Stimulated activated CD8-positive, alpha-beta memory T cell treated with anti-CD3 and anti-CD28 coated beads, Interleukin-4, amount 100 ng/mL, for 4 hours (primary cell): Measurements from ENCODE around the gene CTDSP2.
"Not testable (repeated sequence)": the region's sequence is repeated elsewhere in the genome, so short reads cannot be mapped to it uniquely, and the experiment has no call there.

Experiments
- DNase-seq, 2 donors: peaks; one replicate each; pipeline ENCODE4 v3.0.0-alpha.2; 2020; ENCODE audit warnings: low read depth in 2 of 2, low spot score in 1 of 2

The CTDSP2 gene

DNA sequence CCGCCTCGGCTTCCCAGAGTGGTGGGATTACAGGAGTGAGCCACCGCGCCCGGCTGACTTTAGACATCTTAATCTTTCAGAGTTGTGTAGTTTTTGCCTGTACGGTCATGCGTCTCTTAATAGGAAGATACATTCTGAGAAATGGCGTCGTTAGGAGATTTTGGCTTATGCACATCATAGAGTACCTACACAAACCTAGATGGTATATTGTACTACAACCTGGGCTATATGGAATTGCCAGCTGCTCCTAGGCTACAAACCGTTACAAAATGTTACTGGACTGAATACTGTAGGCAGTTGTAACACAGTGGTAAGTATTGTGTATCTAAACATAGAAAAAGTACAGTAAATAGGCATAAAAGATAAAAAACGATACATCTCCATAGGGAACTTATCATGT lies 62.7 kb downstream of the CTDSP2 start:
- DNase-seq = no peak

DNA sequence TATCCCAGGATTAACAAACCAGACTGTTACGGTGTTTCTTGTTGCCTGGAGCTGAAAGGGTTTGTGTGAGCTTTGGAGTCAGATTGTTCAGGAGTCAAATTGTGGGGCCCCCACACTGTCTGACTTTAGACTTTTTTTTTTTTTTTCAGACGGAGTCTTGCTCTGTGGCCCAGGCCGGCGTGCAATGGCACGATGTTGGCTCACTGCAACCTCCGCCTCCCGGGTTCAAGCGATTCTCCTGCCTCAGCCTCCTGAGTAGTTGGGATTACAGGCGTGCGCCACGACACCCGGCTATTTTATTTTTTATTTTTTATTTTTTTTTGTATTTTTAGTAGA lies 63.1 kb downstream of the CTDSP2 start:
- DNase-seq = no peak

DNA sequence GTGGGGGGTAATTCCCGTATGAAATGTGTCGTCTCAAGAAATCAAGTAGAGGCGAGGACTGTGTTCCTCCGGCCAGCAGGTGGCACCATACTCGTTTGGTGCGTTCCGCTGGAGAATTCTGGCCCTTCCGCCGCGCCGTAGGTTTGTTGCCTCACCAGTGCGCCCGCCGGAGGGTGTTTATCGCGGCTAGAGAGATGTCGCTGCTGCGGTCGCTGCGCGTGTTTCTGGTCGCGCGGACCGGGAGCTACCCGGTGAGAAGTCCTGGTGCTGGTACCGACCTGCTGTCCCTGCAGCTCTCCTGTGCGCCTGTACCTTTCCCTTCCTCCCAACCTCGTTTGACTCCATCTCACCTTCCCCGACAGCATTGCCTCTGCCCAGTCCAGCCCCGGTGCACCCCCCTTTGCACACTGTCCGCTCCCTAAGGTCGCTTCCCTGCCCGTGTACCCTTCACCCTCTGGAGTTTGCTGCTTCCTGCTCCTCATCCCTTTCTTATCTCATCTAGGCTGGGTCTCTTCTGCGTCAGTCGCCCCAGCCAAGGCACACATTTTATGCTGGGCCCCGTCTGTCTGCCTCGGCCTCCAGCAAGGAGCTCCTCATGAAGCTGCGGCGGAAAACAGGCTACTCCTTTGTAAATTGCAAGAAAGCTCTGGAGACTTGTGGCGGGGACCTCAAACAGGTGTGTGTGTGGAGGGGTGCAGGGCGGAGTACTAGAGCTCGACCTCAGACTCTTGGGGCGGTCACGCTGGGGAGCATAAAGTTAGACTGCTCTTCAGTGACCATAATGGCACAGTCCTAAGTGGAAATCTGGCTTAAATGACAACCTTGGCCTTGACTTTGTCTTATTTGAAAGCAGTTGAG lies 63.7 kb downstream of the CTDSP2 start, which contains the start of gene TSFM:
Gene TSFM (plus strand): TSS at position 180 of the 858 bp plus-strand sequence. CDS start 15 bp downstream, at position 195.
- DNase-seq = peak; percentile 90 to 97

DNA sequence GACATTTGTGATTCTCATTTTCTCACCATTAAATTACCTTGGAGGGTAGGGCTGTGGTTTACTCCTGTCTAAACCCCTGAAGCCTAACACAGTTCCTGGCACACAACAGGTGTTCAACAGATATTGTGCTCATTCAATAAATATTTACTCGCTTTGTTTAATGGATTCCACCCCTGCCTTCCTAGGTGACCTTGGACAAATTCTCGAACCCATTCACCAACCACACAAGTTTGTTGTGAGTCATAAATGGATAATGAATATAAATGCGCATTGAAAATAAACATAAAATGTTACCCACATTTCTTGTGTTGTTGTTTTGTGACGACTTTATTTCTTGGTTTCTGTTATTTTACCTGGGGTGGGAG lies 64.3 kb downstream of the CTDSP2 start:
- no peak for DNase-seq

DNA sequence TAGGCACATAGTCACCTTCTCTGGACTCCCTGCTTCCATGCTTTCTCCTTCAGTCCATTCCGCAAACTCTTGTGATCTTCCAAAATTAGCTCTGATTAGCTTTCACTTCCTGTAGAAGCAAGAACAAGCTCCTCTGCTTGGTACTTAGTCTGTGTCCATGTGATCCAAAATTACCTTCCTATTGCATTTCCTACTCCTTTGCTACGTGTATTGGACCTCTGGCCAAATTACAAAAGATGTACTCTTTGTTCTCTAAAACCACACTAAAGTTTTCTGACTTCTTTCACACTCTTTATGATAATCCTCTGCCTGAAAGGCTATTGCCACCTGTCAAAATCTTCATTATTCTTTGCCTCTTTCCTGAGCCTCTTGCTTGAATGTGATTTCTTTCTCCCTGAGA lies 64.7 kb downstream of the CTDSP2 start:
- DNase-seq = no peak

DNA sequence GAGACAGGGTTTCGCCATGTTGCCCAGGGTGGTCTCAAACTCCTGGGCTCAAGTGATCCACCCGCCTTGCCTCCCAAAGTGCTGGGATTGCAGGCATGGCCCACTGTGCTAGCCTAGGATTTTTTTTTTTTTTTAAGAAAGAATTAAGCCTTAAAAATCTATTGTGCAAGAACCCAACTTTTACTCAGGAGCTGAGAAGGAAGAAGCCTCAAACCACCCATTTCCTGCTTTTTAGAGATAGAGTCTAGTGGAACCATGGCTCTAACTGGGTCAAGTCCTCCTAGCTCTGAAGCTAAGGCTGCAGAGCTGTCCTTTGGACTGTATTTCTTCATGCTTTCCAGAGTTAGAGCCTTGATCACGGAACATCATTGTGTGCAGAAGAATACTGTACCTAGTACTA lies 65.3 kb downstream of the CTDSP2 start:
- DNase-seq = no peak

DNA sequence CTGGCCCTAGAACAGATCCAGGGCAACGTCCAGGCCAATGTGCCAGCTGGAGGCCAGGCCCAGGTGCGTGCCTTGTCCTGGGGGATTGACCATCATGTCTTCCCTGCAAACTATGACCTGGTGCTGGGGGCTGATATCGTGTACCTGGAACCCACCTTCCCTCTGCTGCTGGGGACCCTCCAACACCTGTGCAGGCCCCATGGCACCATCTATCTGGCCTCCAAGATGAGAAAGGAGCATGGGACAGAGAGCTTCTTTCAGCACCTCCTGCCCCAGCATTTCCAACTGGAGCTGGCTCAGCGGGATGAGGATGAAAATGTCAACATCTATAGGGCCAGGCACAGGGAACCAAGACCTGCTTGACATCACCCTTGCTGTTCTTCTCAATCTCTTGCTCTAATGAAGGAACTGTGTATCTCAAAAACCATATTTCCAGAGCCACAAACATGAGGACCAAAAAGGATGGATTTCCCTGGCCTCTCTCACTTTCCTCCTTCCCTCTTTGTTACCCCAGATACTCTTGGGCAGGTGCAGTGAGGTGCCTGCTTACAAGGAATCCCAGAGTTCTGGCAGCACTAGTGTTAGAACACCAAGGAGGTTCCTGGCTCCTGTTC lies 66.1 kb downstream of the CTDSP2 start:
- DNase-seq = no peak

DNA sequence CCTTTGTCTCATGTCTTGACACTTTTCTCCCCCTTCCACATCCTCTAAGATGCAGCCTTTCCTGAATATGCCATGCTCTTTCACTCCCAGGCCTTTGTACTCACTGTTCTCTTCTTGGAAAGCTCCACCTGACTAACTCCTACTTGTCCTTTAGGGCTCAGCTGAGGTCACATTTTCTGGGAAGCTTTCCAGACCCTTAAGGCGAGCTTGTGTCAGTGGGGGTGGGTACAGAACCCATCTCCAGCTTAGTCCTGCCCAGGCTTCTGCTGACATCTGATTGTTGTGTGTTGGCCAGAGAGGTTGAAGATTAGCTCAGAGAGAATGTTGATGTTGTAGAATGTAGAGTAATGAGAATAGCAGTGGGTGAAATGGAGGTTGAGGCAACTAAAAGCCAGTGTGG lies 66.8 kb downstream of the CTDSP2 start:
- DNase-seq = no peak

DNA sequence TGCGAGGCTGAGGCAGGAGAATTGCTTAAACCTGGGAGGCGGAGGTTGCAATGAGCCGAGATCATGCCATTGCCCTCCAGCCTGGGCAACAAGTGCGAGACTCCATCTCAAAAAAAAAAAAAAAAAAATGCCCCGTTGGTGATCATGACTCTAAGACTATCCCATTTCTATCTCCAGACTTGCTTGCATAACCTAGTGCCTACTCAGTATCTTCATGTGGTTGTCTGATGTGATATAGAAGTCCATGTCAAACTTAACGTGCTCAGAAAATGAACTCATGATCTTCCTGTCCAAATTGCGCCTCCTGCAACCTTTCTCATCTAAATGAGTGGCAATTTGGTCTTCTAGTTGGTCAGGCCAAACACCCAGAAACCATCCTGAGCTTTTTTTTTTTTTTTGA lies 68.6 kb downstream of the CTDSP2 start:
- DNase-seq = no peak

DNA sequence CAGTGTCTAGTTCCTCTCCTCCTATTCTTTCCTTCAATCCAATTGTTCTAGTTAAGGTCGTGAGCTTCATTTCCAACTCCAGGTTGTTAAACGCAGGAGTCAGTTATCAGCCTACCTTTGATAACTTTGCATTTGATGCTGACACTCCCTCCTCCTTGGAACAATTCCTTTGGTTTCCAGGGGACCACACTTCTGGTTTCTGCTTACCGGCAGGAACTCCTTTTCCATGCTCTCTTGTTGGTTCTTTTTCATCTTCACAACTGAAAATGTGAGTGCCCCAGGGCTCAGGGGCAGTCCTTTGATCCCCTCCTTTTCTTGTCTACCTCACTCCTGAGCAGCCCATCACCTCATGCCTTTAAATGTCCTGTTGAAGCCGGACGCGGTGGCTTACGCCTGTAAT lies 69.2 kb downstream of the CTDSP2 start:
- DNase-seq = no peak

DNA sequence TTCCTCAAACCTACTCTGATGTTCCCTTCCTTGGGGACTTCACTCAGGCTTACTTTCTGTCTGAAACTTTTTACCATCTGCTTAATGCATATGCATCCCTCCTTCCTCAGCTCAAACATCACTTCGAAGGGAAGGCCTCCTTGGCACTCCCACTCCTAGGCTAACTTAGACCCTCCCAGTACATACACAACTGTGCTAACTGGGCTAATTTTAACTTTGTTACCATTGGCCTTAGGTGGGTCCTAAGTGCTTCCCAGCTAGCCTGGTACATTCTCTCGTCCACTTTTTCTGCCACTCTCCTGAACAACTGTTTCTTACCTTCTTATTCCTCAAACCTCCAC lies 70.3 kb downstream of the CTDSP2 start:
- no peak for DNase-seq

DNA sequence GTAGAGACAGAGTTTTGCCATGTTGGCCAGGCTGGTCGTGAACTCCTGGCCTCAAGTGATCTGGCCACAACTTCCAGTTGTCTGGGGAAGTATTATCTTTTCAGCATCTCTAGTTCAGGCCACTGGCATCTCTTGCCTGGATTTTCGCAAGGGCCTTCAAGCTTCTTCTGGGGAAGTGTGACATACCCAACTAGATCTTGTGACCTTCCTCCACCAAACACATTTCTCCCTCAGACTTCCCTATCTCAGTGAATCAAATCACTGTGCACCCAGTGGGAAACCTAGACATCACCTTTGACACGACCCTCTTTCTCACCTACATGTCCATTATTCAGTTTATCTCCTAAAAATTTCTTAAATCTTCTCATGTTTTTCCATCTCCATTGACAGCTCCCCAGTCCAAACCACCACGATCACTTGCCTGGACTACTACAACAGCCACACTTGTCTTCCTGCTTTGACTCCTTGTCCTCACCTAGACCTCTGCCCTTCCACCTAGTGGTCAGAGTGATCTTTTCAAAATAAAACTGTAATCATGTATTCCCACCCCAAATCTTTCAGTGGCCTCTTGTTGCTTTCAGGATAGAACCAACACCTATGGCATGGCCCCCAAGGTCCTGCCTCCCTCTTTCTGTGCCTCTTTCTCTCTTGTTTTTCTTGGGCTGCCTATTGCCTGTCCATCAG lies 70.8 kb downstream of the CTDSP2 start:
- no peak for DNase-seq

DNA sequence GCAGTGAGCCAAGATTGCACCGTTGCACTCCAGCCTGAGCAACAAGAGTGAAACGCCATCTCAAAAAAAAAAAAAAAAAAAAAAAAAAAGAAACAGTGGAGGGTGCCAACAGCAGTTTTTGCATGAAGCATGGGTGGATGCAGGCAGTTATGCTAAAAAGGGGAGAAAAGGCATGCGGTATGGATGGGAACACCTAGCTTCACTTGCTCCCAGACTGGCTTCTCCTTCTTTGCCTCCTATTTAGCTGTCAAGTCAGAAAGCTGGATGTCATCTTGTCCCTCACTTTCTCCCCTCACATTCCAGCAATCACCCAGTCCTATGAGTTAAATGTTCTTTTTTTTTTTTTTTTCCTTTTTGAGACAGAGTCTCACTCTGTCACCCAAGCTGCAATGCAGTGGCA lies 71.5 kb downstream of the CTDSP2 start:
- DNase-seq = no peak

DNA sequence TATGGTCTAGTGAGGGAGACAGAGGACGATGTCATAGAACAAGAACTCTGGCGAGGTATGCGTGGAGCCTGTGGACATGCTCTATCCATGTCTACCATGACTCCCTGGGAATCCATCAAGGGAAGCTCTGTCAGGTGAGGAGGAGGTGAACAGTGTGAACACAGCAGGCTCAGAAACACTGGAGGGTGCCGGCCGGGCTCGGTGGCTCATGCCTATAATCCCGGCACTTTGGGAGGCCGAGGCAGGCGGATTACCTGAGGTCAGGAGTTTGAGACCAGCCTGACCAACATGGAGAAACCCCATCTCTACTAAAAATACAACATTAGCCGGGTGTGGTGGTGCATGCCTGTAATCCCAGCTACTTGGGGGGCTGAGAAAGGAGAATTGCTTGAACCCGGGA lies 71.9 kb downstream of the CTDSP2 start:
- DNase-seq = not testable (repeated sequence)

DNA sequence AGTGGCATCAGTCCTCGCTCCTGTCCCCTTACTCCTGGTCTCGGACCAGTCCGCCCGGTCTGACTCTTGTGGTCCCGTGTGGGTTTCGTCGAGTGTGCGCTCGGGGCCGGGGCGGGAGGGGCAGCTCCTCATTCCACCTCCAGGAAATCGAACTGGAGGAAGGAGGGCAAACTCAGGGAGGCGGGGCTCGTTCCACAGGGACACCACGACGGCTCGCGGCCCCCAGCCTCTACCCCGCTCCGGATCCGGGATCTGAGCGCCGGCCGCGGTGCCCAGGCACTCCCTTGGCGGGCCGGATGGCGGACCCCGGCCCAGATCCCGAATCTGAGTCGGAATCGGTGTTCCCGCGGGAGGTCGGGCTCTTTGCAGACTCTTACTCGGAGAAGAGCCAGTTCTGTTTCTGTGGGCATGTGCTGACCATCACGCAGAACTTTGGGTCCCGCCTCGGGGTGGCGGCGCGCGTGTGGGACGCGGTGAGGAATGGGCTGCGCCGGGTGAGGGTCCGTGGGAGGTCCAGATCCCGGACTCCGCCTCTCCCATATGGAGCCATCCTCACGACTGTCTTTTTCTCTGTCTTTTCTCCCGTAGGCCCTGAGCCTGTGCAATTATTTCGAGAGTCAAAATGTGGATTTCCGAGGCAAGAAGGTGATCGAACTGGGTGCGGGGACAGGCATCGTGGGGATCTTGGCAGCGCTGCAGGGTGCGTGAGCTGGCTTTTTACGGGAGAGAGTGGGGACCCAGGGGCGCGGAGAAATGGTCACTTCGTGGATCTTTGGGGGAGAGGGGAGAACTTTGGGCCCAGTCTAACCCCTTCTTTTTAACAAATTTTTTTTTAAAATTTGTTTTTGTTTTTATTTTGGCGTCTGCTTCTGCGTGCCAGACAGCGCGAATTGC lies 73.9 kb downstream of the CTDSP2 start, which contains the start of gene EEF1AKMT3:
Gene EEF1AKMT3 (plus strand): TSS at position 186 of the 894 bp plus-strand sequence. CDS start 111 bp downstream, at position 297.
- no peak for DNase-seq

DNA sequence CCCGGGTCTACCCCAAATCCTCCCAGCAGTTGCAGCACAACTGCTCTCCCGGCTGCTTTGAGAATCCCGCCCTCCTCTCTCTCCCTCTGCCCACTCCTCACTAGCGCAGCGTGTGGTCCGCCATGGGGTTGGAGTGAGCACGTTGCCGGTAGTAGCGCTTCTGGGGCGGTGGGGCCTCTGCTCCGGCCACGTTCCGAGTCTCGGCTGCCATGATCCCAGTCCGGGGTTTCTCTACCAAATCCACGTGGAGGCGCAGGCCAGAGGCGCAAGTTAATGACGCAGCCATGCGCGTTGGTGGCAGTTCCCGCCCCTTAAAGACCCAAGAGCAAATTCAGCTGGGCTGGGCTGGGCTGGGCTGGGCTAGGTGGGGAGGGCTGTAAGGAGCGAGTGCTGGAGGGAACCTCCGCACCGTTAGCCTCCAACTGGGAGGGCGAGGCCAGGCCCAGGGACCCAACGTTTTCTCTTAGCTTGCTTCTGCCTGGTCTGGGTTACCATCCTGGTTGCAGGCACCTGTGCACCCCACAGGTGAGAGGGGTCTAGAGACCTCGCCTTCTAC lies 74.6 kb downstream of the CTDSP2 start, which contains the start of gene METTL1:
Gene METTL1 (minus strand): TSS at position 233 of the 556 bp plus-strand sequence. CDS start 22 bp downstream, at position 211.
- peak; percentile 83 to 87 for DNase-seq

DNA sequence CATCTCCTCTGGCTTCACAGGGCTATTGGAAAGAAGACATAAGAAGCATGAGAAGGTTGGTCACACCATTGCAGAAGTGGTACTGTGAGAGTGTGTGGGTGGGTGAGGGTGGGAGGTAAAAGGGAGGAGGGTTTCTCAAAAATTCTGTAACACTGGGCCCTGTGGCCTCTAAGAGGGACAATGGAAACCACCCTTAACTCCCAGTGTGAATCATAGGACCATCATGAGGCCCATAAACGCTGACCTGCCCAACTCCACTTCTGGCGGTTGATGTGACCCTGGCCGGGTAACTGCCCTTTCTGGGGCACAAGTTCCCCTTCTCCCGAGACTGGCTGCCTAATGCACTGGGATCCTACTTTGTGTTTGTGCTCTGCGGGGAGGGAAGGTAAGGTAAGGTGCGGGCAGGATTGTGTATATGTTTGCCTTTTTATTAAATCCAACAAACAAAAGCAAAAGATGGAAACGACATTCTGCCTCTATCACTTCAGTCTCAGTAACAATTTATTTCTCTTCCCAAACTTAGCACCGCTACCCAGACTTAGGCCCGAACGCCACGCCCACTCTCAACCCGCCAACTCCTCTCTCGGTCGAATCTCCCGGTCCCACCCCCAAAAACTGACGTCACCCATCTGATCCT lies 75.2 kb downstream of the CTDSP2 start:
- peak; percentile 74 to 84 for DNase-seq

DNA sequence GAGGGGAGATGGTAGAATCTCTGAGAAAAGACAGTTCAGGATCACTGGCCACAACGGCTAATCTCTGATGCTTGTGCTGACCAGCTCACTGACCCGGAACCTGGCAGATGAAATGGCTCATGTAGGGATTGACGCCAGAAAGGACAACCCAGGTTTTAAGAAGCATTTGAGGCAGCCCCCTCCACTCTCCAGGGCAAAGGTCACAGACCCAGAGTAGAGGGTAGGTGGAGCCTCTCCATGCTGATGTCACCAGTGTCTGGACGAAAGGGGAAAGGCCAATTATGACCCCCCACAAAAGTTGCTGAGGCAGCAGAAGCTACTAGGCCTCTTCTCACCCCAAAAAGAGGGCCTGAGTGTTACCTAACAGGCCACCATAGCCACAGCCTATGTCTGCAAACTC lies 75.8 kb downstream of the CTDSP2 start:
- DNase-seq = no peak
